HL-60 (cell line): ENCODE measurements around the gene PLA2G4E.

Experiments used
- DNase-seq, 2 experiments: peaks; one replicate each; pipeline ENCODE4 v3.0.0-alpha.2; 2010 to 2020; ENCODE audit warnings: low read depth in 1 of 2, low spot score in 1 of 2
- H3K27ac ChIP-seq: fragments of 250-450 bp; sonication (Bioruptor Pico); replicated peaks from 2 replicates; pipeline ENCODE4 v1.5.1; 2020; ENCODE audit warnings: mild to moderate bottlenecking, moderate library complexity
- H3K27me3 ChIP-seq: fragments of 250-450 bp; sonication (Bioruptor Pico); 2 replicates; pipeline ENCODE4 v1.5.1; 2021; ENCODE audit warnings: mild to moderate bottlenecking, moderate library complexity; ENCODE audit not compliant: insufficient read depth, poor library complexity, severe bottlenecking
- H3K4me3 ChIP-seq: replicated peaks from 2 replicates; pipeline ENCODE4 v1.5.1; 2011; ENCODE audit warnings: mild to moderate bottlenecking, control low read depth, low read length; ENCODE audit not compliant: insufficient read depth
- GABPA ChIP-seq: IDR thresholded peaks from 2 replicates; pipeline ENCODE4 v1.6.1; 2012; ENCODE audit warnings: low read depth
- POLR2AphosphoS5 ChIP-seq: IDR thresholded peaks from 2 replicates; pipeline ENCODE4 v1.6.1; 2012; ENCODE audit warnings: low read depth
- SPI1 ChIP-seq: IDR thresholded peaks from 2 replicates; pipeline ENCODE4 v1.6.1; 2012; ENCODE audit warnings: low read depth, mild to moderate bottlenecking, borderline replicate concordance
- TF ChIP-seq, protein P1 (sequence below): IDR thresholded peaks from one replicate; pipeline ENCODE4 v1.5.1; 2011; ENCODE audit warnings: low read length, control low read depth, inconsistent platforms; ENCODE audit not compliant: insufficient read depth
- TF ChIP-seq, protein P2 (sequence below): IDR thresholded peaks from 2 replicates; pipeline ENCODE4 v1.6.1; 2012; ENCODE audit warnings: low read depth; ENCODE audit not compliant: insufficient replicate concordance

The PLA2G4E gene

DNA sequence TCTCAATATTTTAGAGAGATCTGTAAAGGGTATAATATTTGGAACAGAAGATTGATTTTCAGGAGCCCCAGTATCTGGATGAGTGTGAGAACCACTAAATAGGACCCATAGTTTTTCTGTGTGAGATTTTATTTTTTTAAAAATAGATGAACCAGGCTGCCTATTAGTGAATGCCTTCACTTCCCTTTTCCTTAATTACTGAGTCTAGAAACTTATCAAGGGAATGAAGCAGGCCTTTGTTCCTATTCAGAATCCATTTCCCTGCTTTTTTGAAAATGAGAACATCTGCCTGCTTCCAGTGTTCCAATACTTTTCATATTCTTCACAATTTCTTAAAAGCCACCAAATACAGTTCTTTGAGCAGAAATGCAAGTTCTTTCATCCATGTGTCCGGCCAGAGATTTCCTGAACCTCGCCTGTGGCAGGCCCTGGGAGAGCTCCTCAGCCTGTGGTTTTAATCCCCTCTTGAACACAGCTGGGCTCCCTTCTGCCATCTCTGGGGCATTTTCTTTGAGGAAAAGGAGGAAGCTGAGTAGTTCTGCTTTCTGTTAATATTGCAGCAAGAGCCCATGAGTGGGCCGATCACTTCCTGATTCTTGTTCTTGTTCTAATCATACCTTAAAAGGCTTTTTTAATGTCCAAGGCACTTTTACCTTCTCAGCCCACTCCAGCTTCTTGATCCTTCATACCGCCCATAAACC, 53.2 kb downstream of the PLA2G4E start:
- peak; percentile 30 to 93 for DNase-seq
- H3K4me3 ChIP-seq = no peak overlapping the region
- TF ChIP-seq, protein P1, sequence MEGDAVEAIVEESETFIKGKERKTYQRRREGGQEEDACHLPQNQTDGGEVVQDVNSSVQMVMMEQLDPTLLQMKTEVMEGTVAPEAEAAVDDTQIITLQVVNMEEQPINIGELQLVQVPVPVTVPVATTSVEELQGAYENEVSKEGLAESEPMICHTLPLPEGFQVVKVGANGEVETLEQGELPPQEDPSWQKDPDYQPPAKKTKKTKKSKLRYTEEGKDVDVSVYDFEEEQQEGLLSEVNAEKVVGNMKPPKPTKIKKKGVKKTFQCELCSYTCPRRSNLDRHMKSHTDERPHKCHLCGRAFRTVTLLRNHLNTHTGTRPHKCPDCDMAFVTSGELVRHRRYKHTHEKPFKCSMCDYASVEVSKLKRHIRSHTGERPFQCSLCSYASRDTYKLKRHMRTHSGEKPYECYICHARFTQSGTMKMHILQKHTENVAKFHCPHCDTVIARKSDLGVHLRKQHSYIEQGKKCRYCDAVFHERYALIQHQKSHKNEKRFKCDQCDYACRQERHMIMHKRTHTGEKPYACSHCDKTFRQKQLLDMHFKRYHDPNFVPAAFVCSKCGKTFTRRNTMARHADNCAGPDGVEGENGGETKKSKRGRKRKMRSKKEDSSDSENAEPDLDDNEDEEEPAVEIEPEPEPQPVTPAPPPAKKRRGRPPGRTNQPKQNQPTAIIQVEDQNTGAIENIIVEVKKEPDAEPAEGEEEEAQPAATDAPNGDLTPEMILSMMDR = no peak
- TF ChIP-seq POLR2AphosphoS5 (peak; percentile 58), GABPA (0 out of 2 replicates have a peak, but pooled peaks have one; percentile 19), SPI1 (peak; percentile 98)
- TF ChIP-seq, protein P2, sequence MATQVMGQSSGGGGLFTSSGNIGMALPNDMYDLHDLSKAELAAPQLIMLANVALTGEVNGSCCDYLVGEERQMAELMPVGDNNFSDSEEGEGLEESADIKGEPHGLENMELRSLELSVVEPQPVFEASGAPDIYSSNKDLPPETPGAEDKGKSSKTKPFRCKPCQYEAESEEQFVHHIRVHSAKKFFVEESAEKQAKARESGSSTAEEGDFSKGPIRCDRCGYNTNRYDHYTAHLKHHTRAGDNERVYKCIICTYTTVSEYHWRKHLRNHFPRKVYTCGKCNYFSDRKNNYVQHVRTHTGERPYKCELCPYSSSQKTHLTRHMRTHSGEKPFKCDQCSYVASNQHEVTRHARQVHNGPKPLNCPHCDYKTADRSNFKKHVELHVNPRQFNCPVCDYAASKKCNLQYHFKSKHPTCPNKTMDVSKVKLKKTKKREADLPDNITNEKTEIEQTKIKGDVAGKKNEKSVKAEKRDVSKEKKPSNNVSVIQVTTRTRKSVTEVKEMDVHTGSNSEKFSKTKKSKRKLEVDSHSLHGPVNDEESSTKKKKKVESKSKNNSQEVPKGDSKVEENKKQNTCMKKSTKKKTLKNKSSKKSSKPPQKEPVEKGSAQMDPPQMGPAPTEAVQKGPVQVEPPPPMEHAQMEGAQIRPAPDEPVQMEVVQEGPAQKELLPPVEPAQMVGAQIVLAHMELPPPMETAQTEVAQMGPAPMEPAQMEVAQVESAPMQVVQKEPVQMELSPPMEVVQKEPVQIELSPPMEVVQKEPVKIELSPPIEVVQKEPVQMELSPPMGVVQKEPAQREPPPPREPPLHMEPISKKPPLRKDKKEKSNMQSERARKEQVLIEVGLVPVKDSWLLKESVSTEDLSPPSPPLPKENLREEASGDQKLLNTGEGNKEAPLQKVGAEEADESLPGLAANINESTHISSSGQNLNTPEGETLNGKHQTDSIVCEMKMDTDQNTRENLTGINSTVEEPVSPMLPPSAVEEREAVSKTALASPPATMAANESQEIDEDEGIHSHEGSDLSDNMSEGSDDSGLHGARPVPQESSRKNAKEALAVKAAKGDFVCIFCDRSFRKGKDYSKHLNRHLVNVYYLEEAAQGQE = no peak
- no peaks in the 10 kb centered on the region for H3K27me3 ChIP-seq
- H3K27ac ChIP-seq = peak overlapping the region; percentile 64

GRCh38 chr15:41966920-41967465, 53.8 kb downstream of the PLA2G4E start:
- no peaks in the 10 kb centered on the region for H3K27me3 ChIP-seq
- TF ChIP-seq, protein P2 = no peak
- TF ChIP-seq GABPA (no peak), SPI1 (no peak), POLR2AphosphoS5 (no peak)
- TF ChIP-seq, protein P1 = no peak
- H3K4me3 ChIP-seq = no peak overlapping the region
- DNase-seq = peak in 1 of 2 experiments; percentile 22
- peak overlapping the region; percentile 64 for H3K27ac ChIP-seq

- Histone ChIP-seq H3K27me3 (no peaks in the 10 kb centered on the region), H3K4me3 (no peak overlapping the region), H3K27ac (no peak overlapping the region)
- TF ChIP-seq GABPA (no peak), POLR2AphosphoS5 (no peak), SPI1 (no peak)
- TF ChIP-seq, protein P2 = no peak
- TF ChIP-seq, protein P1 = no peak
- DNase-seq = no peak
These were observed 54.4 kb downstream of the PLA2G4E start for GRCh38 chr15:41966414-41966812.
